ENCODE results near the gene ASCL2.

GRCh38 chr11:2261436-2262230 is 8.8 kb downstream of the ASCL2 start:
- no peak for TF ChIP-seq CTCF (IDR thresholded peaks at IDR 0.05; ENCODE audit: poor library complexity)
- TF ChIP-seq EZH2 (IDR thresholded peaks at IDR 0.05; ENCODE audit: borderline replicate concordance), result no peak

Measured in hepatocyte (in vitro differentiated cells).